ENCODE measurements around the gene ART1.
"Not testable (repeated sequence)": the region's sequence is repeated elsewhere in the genome, so short reads cannot be mapped to it uniquely, and the experiment has no call there.

ART1 gene, protein sequence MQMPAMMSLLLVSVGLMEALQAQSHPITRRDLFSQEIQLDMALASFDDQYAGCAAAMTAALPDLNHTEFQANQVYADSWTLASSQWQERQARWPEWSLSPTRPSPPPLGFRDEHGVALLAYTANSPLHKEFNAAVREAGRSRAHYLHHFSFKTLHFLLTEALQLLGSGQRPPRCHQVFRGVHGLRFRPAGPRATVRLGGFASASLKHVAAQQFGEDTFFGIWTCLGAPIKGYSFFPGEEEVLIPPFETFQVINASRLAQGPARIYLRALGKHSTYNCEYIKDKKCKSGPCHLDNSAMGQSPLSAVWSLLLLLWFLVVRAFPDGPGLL

DNA sequence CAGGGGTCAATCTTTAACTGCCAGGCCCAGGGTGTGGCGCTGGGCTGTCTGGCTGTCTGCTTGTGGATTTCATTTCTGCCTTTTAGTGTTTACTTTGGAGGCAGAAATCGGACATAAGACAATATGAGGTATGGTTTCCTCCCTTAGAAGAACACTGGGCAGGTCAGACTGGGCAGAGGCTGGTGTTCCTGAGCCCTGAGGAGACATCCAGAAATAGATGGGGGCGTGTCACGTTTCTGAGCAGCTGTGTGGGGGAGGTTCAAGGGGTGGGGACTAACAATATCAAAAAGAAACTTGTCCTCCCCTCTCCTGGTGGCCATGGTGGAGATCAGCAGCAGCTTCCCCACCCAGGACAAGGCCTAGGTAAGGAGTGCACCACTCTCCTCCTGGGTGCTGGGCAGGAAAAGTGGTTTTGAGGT, at the start of gene ART1:
Gene ART1, plus strand, starts transcription at position 312 of the 419 bp plus-strand sequence. CDS start 14,086 bp downstream, outside the sequence.
- no peak for DNase-seq

DNA sequence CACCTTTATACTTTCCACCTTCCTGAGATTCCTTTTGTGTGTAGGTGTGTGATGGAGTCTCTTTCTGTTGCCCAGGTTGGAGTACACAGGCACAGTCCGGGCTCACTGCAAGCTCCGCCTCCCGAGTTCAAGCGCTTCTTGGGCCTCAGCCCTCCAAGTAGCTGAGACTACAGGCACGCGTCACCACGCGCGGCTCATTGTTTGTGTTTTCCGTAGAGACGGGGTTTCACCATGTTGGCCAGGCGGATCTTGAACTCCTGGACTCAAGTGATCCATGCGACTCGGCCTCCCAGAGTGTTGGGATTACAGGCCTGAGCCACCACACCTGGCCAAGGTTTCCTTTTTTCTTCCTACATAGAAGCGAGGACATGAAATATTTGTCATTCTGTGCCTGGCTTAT, 47.2 kb upstream of the ART1 start:
- DNase-seq: not testable (repeated sequence)

DNA sequence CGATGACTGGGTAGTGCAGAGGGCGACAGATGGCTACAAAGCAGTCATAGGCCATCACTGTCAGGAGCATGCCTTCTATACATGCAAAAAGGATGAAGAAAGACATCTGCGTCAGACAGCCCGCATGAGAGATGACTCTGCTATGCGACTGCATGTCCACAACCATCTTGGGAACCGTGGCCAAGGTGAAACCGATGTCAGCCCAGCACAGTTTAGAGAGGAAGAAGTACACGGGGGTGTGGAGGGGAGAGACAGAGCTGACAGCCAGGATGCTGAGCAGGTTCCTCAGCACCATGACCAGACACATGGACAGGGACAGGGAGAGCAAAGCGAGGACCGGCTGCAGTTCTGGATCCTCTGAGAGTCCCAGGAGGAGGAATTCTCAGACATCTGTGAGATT, 44.7 kb upstream of the ART1 start:
- DNase-seq: not testable (repeated sequence)

DNA sequence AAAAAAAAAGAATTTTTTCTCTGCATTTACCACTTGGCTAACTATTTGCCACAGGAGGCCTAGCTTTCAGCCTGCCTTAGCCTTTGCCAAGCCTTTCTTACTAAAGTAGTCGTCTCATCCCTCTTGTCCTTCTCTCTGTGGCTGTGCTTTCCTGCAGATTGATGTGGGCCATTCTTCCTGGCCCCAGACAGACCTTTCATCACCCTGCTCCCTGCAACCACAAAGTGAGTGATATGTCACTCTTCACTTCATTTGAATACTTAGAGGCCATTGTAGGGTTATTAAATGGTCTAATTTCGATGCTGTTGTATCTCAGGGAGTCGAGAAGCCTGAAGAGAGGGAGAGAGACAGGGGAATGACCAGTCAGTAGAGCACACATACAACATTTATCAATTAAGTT, 40.8 kb upstream of the ART1 start:
- peak; percentile 13 for DNase-seq

DNA sequence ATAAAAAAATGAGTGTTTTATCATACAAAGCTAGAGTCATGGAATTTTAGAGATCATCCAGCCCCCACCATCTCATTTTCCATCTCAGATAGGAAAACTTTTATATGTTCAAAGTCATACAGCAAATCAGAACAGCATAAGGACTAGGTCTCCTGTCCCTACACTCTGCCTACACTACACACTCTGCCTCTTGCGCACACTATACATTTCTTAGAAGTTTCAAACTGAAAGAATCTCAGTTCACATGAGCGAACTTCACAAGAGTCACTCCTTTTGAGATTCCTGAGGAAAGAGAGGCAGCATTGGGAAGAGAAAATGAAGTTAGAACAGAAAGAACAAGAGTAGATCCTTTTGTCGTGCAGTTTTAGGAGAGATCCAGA, 39.7 kb upstream of the ART1 start:
- DNase-seq: no peak

DNA sequence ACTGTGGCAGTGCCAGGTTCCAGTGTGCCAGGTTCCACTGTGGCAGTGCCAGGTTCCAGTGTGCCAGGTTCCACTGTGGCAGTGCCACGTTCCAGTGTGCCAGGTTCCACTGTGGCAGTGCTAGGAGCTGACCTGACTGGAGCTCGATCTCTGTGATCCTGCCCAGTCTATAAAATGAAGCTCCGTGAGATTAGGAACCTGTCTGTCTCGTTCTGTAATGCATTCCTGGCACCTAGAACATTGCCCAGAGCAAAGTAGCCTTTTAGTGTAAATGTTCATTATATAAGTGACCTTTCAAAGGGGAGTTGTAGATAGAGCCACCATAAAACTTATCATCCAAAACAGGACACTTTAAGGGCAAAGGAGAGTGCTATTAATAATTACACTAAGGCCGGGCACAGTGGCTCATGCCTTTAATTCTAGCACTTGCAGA, 39.1 kb upstream of the ART1 start:
- no peak for DNase-seq

DNA sequence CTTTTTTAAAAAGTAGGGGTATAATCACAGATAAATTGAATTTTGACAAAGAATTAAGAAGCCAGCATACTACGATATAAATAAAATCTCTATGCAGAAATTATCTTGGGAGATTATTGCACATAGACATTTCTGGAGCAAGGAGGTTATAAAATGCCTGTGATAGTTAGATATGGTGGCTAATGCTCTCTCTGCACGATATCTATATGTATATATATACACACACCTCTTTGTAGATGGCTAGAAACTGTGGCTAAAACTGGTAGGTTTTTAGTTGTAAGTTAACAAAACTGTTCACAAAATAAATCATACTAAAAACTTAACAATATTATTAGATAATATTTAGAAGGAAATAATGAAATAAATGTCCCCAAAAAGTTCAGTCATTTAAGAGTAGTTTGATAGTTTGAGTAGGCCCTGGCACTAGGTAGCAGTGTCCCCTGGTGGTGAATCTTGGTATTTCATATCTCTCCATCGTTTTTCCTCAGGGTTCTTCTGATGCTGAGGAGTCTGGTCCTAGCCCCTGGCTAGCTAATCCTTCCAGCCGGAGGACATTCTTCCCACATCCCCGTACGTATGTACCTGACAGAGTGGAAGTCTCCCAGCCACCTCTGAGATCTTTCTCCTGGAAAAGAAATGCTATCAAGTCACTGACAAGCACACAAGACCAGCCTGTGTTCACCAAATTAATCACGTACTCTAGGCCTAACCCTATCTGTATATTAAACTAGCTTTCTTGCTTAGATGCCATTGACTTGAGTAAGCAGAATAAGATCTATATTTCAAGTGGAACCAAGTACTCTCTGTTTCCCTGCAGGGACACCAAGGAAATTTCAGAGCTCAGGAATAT, 35.3 kb upstream of the ART1 start:
- DNase-seq: peak; percentile 16

DNA sequence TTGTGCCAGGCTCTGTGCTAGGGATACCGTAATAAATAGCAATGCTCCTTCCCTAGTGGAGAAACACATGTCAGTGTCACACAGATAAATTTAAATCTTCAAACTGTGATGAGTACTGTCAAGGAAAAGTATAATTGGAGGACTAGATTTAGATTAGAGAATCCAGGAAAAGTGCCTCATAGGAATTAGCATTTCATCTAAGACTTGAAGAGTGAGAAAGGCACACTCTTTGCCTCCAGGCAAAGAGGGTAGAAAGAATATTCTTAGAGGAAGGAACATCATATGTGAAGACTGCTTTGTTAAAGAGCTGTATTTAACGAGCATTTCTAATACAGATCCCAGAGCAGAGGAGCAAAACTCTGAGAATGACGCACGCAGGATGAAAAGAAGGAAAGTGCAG, 34.1 kb upstream of the ART1 start:
- DNase-seq: no peak

DNA sequence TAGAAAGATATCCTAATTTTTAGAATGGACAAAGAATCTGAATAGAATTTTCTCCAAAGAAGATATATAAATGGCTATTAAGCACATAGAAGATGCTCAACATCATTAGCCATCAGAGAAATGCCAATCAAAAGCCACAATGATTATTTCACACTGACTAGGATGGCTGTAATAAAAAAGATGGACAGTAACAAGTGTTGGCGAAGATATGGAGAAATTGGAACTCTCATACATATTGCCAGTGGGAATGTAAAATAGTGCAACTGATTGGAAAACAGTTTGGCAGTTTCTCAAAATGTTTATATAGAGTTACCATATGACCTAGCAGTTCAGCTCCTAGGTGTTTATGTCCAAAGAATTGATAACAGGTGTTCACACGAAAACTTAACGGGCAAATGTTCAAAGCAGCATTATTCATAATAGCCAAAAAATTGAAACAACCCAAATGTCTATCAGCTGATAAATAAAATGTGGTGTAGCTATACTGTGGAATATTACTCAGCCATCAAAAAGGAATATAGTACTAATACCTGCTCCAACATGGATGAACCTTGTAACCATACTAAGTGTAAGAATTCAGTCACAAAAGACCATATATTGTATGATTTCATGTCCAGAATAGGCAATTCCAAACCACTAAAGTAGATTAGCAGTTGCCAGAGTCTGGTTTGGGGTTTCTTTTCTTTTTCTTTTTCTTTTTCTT, 32.8 kb upstream of the ART1 start:
- no peak for DNase-seq

DNA sequence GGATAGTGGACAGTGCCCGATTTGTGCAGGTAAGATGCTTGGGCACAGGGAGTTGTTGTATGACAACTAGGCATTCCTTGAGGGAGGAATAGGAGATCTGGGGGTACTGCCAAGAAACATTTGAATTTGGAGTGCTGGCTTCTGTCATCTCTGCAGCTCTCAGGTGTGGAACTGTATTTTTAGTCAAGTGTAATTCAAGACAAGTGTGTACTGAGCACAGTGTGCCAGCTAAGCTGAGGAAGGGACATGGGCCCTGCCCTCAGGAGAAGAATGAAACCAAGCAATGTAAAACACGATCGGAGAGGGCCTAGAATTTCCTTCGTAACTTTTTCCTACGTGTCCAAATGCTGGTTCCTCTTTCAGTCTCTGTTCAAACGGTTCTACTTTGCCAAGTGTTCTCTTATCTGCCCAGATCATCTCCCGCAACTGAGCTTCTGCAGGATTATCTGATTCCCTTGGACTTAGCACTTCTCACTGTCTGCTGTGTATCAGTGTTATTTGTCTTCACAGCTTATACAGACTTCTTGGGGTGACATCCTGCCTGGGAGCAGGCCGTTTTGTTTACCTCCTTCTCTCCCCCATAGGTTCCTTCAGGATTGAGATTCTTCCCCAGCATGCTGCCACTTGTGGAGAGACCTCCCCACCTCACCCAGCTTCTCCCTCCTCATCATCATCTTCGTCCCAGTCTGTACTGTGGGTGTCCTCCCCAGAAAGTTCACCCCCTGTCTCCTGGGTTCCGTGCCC, 30.8 kb upstream of the ART1 start:
- peak; percentile 28 for DNase-seq

DNA sequence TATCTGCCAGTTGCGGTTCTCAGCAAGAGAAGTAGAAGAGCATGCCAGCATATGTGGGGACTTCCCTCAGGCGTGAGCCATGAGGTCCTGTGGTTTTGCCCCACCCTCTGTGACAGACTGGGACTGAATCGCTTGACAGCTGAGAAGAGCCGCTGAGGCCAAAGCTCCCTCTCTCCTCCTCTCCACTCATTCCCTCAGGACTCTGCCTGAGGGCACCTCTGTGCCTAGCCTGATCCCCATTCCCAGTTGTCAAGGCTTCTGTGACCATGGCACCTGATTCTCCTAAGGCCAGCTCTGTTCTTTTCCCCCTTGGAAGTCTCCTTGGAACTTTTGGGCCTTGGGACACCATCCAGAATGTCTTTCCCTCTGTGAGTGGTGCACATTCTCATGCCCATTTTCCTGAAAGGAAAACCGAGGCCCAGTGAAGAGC, 30.2 kb upstream of the ART1 start:
- no peak for DNase-seq

DNA sequence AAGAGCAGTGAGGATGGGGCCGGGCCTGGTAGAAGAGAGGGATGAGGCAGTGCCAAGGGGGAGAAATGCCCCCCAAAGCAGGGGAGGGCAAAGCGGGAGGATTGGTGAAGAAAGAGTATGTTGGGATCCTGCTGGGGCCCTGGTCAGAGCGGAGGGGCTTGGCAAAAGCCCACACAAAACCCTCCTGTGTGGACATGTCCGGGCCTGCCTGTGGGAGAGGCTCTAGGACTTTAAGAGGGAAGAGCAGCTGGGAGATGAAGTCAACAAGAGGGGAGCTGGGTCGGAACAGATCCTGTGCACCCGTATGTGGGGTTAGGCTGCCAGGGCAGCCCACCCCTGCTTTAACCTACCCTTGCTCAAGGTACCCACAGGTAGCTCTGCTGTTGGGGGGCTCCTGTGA, 28.9 kb upstream of the ART1 start:
- DNase-seq: peak; percentile 15

DNA sequence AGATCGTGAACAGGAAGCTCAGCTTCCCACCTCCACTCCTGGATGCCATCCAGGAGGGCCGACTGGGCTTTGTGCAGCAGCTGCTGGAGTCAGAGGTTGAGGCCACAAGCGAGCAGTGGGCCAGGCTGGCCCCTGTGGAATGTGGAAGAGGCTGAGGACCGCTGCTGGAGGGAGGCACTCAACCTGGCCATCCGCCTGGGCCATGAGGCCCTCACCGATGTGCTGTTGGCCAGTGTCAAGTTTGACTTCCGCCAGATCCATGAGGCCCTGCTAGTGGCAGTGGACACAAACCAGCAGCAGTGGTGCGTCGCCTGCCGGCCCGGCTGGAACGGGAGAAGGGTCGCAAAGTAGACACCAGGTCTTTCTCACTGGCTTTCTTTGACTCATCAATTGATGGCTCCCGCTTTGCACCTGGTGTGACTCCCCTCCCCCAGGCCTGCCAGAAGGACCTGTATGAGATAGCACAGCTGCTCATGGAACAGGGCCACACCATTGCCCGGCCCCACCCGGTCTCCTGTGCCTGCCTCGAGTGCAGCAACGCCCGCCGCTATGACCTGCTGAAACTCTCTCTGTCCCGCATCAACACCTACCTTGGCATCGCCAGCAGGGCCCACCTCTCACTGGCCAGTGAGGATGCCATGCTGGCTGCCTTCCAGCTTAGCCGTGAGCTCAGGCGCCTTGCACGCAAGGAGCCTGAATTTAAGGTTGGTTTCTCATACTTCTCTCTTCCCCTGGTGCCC, 28.0 kb upstream of the ART1 start:
- peak; percentile 14 for DNase-seq

DNA sequence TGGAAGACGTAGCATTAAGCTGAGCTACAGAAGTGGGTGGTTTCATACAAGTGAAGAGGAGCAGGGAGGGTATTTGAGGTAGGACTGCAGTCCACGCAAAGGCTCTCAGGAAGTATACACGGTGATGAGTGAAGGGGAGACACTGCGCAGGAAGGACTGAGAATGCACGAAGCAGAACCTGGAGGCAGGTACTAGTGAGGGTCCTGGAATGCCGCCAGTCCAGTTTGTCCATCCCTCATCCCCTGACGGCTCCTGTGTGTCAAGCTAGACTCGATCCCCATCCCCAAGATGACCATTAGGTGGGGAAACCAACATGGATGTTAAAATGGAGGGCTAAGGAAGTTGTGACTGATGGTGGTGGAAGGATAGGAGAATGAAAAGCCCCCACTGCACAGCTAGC, 26.9 kb upstream of the ART1 start:
- no peak for DNase-seq

DNA sequence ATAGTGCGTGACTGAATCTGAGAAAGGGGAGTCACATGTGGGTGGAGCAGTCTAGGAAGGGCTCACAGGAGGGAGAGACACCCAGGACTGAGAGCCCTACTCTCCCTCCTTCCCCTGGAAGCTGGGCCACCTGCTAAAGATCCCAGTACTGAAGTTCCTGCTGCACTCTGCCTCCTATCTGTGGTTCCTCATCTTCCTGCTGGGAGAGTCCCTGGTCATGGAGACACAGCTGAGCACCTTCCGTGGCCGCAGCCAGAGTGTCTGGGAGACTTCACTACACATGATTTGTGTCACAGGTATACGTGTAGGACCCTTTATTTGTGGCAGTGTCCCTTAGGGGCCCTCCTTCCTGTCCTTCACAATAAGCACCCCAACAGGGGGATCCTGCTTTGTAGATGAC, 22.4 kb upstream of the ART1 start:
- no peak for DNase-seq

DNA sequence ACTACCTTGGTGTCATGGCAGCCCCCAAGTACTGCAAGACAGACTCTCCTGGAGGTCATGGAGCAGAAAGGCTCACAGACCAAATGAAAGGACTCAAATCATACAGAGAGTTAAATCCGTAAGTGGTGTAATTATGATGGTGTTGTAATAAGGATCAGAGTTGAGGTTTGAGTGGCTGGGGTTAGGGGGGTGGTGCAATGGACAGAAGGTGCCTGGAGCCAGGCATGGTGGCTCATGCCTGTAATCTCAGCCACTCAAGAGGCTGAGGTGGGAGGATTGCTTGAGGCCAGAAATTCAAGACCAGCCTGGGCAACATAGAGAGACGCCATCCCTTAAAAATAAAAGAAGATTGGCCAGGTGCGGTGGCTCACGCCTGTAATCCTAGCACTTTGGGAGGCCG, 21.8 kb upstream of the ART1 start:
- no peak for DNase-seq

DNA sequence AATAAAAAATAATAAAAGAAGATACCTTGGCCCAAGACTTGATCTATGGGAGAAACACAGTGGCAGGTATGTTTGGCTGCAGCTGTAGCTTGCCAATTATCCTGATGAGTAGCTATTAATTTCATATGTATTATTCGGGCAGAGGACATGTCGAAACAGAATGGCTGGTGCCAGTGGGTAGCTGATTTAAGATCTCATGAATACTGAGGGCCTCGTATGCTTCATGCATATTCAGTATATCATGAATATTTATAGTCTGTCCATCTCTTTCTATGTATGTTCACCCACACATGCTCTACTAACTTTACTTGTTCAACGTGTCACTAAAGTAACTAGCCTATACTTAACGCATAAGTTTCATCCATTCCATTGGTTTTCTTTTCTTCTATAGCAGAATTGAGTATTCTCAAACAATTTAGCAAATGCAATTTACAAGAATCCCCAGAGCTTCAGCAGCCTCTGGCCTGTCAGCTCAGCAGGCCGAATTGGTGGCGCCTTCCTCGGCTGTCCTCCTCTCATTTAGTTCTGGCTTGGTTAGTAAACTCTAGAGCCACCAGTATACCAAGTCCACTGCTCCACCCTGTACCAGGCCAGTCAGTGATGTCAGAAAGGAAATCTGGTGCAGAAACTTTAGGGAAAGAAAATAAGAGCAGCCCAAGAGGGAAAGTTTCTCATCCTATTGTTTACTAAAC, 21.0 kb upstream of the ART1 start:
- DNase-seq: no peak

DNA sequence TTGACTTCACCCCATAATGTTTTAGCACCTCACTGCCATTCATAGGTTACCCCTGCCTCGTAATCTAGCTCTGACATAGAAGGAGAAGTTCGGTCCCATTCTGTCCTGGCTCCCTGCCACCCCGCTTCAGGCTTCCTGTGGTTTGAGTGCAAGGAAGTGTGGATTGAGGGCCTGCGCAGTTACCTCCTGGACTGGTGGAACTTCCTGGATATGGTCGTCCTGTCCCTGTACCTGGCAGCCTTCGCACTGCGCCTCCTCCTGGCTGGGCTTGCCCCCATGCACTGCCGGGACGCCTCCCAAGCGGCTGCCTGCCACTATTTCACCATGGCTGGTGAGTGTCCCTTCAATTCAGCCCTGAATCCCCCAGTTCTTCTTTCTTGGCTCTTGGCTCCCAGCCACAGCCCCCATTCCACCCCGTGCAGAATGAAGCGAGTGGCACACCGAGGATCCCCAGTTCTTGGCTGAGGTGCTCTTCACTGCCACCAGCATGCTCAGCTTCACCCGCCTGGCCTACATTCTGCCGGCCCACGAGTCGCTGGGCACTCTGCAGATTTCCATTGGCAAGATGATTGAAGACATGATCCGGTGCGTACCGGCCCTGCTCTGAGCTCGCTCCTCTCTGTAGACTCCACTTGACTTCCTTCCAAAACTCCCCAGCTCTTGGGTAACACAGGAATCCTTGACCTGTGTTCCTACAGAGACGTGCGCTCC, 18.5 kb upstream of the ART1 start:
- DNase-seq: no peak

DNA sequence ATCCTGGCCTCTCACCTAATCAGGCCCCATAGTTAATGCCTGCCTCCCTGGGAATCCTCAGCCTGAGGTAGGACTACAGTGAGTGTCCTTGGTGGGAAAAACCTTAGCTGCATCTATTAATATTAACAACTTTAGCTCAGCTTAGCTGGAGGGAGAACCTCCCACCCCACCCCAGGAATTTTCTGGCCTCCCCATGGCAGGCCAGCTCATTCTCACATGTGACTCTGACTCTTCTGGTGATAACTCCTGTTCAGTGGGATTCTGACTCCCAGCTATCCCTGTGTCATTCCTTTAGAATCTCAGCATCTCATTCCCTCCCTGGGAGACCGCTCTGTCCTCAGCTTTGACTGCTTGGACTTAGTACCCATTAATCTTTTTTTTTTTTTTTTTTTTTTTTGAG, 17.6 kb upstream of the ART1 start:
- DNase-seq: no peak

DNA sequence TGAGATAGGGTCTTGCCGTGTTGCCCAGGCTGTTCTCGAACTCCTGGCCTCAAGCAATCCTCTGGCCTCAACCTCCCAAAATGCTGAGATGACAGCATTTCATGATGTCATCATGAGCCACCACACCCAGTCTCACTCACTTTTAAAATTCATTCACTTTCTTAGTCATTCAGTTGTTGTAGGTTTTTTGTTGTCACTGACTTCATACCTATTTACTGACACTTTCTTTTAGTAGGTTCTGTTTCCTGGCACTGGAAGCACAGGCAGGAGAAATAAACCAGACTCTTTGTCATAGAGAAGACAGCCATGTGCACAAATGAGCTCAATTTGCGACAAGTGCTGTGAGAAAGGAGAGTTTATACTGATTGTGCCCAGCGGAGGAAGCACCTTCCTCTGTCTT, 13.6 kb upstream of the ART1 start:
- DNase-seq: no peak

All from DMS79 treated with DMSO at 0.1 percent for 48 hours (cell line).